Stromal cell of bone marrow (primary cell): ENCODE data around the gene GTSE1.

Experiments used
- DNase-seq: peaks from one replicate; pipeline ENCODE4 v3.0.0-alpha.2; 2012; ENCODE audit warnings: low read depth

The GTSE1 gene

DNA sequence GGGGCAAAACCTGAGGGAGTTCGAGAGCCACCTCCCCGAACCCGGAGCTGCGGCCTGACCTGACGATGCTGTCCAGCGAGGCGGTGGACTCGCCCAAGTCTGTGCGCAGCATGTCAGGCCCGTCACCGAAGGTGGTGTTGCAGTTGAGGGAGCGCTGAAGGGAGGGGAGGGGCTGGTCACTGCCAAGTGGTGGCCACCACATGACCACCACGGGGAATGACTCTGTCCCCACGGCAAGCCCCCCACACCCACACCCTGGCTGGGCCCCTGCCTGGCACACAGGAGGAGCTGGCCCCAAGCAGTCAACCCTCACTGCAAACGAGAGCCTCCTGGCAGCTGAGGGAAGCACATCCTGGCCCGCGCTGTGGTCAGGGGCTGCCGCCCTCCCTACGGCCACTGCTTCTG lies 69.7 kb downstream of the GTSE1 start:
- no peak for DNase-seq

DNA sequence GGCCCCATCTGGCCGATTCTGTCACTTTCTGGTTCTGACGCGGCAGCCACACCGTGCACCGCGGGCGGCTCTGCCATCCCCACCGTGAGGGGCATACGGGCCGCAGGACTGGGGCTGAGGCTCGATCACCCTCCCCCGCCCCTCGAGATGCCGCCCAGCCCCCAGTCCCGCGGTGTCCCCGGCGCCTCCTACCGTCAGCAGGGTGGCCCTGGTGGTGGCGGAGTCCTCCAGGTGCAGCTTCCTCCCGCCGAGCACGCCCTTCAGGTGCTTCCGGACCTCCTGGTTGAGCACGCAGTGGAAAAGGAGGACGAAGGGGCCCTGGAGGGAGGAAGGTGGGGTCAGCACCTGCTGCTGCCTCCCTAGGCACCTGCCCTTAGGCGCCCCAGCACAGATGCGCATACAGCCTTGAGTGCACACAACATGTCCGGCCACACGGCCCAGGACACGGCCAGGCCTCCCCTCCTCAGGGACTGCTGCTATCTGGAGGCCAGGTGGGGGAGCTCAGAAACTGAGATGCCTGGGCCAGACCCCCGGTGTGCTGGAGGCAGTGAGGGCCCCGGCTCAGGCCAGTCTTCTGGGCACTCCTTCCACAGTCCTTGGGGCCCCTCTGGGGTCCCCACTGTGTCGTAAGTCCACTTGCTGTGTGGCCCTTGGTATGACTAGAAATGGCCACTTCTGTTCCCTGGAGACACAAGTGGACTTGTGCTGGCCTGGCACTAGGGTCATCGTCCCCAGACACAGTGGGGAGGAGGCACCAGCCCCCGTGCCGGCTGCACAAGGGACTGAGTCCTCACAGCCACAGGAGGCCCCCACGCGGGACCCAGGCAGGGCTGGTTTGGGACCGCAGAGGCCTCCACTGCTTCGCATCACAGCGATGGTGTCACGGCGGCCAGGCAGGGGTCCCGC lies 70.4 kb downstream of the GTSE1 start:
- DNase-seq, result no peak

DNA sequence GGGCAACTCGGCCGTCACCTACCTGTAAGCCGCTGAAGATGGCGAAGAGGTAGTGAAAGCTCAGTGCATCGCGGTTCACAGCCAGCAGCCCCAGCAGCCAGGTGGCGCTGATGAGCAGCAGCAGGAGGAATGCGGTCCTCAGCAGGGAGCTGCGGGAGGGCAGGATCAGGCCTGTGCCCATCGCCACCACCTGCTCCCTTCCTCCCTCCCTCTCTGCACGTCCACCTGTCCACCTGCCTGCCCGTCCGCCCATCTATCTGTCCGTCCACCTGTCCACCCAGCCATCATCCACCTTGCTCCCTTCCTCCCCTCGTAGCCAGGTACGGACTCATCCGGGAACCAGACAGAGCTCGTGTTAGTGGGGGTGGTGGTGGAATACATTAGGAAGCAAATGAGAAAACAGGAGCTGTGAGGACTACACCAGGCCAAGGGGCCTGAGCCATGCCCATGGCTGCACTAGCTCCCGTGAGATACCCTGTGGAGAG lies 71.1 kb downstream of the GTSE1 start:
- peak; percentile 19 for DNase-seq

DNA sequence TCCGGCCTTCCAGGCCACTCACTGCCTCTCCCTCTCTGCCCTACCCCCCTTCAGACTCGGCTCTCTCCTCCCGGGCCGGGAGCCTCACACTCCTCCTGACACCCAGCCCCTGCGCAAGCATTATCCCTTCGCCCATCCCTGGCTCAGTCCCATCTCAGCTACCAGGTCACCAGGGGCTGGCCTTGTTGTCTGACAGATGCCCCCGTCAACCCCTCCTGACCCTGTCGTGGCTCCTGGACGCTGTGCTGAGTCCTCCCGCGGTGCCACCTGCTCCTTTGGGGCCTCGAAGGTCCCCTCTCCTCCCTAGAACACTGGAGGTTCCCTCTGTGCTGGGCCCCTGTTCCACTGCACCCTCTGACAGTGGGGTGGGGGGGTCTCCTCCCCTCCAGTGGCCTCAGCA lies 71.8 kb downstream of the GTSE1 start:
- DNase-seq, result no peak

DNA sequence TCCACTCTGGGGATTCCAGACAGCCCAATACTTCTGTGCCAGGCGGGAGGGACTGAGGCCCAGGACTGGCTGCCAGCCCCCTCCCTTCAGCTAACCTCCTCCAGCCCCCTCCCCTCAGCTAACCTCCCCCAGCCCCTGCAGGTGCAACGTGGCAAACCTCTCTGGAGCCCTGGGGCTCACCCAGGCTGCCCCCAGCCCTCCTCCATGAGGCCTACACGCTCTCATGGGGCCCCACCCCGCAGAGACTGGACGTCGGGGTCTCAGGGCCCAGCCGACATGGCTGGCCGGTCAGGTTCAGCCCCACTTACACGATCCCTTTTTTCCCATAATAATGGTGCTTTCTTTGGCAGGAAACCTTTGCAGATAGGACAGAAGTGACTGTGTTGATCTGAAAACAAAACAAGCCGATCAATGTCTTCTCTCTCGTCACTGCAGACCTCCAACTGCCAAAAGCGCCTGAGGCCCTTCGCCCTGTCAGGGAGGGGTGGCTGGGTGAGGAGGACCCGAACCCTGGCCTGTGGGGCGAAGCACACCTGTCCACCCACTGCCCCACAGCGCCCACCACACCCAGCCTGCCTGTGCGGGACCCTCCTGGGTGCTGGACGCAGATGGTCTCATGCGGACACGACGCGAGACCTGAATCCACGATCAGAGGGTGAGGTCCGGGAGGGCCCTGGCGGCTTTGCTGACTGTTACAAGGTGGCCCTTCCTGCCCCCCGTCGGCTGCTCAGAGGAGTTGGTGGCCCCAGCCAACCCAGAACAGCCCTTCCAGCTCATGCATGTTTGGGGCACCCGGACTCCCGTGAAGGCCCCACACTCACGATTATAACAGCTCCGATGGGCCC lies 72.4 kb downstream of the GTSE1 start:
- no peak for DNase-seq

DNA sequence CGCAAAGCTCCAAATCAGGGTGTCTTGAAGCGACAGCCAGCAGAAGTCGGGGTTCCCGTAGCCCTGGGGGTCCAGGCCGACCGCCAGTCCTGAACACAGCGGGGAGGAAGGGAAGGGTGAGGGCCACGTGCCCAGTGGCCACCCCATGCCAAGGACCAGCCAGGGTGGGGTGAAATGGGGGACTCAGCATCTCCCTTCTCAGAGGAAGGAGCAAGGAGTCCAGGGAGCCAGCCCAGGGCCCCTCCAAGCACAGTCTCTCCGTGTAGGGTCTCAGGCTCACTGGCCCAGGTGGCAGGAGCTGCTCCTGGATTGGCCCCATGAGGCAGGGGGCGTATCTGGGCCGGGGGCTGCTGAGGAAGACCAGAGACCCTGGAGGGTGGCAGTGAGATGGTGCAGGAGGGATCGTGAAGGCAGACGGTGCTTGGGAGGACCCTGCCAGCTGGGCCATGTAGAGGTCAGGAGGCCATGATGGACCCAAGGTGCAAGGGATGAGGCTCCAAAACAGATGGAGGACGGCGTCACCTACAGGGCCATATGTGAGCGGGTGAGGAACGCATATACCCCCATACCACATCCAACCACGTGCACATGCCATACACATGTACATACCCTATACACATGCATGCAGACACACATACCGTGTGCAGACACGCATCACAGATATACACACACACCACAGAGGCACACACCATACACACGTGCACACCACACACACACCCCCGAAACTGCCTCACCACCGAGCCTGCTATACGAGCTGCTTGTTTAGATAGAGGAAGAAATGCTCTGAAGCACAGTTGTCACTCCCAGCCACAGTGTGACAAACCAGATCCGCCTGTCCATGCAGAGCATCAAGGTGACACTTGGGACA lies 73.3 kb downstream of the GTSE1 start:
- DNase-seq, result no peak

DNA sequence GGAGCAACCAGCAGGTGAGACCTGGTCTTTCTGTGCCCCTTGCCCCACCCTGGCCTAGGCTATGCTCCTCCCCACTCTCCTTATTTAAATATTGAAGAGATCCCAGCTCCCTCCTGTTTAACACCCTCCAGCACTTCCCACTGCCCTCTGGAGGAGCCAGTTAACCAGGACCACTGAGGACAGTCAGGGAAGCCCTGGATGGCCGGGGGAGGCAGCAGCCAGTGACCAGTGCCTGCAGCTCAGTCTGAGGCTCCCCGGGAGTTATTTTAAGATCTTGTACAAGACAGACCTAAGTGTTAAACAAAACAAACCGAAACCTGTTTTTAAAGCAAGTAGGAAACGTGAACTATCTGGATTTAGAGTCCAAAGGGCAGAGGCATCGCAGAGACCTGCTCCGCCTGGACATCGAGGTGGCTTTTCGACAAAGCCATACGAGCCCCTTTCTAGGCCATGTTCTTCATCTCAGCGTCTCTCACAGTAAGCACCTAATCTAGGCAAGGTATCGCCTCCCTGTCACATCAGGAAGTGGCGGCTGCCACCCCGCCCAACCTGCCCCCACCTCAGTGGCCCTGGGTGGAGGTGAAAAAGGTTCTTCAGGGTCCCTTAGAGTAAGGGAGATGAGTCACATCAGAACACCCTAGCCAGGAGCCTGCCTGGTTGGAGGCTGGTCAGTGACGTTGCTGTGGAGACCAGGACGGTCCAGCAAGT lies 74.1 kb downstream of the GTSE1 start:
- no peak for DNase-seq

DNA sequence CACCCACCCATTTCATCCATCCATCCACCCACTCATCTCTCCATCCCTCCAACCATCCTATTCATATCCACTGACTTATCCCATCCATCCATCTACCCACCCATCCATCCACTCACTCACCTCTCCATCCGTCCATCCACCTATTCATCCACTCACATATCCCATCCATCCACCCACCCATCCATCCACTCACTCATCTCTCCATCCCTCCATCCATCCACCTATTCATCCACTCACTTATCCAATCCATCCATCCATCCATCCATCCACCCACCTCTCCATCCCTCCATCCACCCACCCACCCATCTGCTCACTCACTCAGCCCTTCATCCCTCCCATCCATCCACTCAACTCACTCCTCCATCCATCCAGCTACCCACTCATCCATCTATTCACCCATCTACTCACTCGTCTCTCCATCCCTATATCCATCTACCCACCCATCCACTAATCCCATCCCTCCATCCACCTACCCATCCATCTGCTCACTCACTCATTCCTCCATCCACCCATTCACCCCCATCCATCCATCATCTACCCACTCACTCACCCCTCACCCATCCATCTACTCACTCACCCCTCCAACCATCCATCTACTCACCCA lies 75.1 kb downstream of the GTSE1 start:
- DNase-seq, result no peak

DNA sequence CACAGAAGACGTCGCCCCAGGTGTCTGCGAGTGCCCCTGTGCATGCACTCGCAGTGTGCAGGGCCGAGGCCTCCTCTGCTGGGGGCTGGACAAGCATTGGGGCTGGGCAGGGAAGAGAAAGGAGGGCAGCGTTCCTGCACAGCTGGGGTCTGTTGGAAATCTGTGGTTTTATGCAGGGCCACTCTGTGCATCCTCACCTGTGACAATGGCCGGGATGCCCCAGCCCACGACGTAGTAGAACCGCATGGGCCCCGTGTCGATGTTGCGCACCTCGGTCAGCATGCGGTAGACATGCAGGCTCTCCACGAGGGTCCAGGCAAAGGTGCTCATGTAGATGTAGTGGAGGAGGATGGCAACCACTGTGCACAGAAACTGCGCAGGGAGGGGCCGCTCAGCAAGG lies 76.0 kb downstream of the GTSE1 start:
- DNase-seq, result no peak

DNA sequence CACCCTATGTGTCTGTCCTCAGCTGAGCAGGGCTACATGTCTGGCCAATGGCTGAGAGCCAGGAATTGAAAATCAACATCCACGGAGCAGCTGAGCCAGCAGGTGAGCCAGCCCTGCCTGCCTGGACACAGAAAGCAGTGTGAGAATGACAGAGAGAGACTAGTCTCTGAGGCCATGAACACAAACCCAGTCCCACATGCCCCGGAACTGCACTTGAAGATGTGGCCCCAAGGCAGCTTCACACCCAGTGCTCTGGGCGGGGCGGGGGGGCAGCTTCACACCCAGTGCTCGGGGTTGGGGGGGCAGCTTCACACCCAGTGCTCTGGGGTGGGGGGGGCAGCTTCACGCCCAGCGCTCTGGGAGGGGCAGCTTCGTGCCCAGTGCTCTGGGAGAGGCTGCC lies 76.5 kb downstream of the GTSE1 start:
- no peak for DNase-seq

DNA sequence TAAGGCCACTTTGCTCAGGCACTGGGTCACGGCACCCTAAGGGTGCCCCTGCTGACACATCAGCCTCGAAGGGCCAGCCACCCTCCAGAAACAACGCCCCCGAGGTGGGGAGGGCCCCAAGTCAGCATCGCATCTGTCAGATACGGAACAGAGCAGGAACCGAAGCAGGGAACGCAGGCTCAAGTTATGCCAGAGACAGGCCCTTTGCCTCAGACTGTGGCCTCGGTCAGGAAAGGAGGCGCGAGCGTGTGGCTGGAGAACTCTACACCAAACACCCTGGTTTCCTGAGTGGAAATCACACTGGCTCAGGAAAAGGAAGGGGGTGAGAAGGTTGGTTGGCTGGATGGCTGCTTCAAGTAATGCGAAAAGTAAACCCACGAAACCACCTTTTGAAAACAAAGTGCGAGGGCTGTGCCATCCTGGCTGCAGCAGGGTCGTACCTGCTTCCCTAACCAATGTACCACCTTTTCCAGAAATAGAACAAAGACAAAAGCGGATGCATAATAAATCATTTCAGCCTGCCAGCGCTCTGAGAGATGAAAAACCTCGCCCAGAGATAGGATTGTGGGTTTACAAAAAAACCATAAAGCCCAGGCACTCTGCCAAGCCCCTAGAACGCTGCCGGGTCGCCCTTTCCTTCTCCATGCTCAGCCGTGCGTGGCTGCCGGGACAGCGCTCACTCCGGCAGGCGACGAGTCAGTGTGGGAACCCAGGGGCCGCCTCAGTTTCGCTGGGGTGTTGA lies 77.4 kb downstream of the GTSE1 start:
- DNase-seq, result no peak

DNA sequence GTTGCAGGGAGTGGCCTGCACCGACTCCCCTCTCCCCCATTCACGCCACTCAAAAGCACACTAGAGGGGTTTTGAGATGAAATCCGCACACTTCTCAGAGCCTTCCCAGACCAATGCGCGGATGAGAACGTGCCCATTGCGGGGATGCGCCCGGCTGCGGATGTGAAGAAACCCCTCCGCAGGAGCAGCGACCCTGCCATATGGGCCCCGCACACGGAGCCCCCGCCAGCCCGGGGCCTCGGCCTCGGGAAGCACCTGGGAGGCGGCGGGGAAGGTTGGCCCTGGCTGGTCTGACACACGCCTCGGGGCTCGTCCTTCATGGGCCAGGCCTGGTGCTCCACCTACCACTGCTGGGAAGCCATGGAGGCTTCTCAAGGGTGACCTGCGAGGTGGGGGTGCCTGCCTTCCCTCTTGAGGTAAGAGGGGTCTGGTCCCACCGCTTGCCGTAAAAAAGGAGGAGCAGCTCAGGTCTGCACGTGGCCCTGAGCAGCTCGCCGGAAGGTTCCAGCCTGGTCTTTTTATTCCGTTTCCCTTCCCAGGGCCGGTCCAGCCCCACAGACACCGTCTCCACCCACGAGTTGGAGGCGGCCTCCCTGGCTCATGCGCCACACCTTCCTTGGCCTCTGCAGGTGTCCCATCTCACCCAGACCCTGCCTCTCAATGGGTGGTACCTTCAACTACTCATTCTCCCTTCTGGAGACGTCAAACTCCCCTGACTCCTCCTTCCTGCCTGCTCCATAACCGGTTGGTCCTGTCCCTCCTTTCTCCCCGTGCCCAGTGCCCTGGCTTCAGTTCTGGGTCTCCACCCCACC lies 78.2 kb downstream of the GTSE1 start:
- DNase-seq, result no peak

DNA sequence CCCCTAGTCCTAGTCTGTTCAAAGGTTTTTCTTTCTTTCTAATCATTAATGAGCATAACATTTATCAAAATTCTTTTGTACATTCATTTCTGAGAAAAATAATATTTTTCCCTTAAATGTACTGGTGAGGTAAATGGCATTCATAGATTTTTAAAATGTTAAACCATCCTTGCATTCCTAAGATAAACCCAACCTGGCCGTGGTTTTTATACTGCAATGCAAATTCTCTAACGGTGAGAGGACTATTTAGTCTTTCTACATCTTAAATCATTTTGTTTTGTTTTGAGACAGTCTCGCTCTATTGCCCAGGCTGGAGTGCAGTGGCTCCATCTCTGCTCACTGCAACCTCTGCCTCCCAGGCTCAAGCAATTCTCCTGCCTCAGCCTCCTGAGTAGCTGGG lies 79.4 kb downstream of the GTSE1 start:
- DNase-seq, result no peak

DNA sequence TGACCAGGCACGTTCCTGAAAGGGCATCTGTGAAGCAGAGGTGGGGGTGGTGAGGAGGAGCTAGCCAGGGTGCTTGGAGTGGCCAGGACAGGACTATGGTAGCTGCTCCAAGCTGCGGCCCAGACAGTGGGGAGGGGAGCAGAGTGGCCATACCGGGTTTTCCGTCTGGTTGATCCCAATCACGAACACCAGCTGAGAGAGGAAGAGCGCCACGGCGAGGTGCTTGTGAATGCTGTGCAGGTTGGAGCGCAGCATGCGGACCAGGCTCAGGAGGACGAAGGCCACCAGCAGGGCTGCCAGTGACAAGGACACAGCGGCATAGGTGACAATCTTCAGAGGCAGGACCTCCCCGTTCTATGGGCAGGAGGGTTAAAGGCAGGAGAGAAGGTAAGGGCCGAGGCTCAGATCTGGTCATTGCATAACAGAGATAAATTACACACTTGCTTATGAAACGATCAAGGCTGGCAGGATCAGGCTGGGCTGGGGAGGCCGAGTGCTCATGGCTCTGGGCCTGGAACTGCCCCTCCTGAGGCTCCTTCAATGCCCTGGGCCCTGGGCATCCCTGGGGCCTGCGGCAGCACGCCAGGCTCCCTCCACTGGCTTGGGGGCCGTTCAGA lies 80.3 kb downstream of the GTSE1 start:
- no peak for DNase-seq

DNA sequence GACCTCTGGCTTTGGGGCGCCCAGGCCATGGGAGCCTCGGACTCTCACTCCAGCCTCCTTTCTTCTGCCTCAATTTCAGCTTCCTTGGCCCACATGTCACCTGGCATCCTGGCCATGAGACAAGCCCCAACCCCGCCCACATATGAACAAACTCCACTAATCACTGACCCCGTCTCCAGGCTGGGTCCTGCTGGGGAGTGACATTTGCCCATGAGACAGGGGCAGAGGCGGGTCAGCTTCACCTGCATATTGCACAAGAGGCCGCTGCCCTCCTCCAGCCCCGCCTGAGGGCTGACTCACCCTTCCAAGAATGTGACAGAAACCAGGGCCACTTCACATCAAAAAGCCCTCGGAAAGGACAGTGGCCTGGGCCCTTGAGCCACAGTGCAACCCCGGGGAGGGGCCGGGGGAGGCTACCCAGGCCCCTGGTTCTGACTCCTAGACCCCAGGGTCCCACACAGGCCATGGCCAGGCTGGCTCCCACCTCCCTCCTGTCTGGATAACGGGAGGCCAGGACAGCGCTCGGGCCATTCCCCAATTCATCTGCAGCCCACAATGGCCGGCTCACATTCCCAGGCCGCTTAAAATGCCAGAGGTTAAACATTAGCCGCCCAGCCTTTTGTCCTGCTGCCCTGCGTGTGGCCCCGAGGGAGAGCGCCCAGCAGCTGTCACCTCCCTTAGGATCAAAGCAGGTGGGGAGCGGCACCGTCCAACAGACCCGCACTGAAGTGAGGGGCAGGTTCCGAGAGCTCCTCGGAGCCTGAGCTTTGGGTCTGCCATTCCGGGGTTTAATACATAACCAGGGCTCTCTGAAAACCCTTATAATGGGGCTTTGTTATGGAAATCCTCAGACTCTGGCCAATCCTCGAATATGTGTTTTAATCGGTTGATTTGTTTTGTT lies 81.1 kb downstream of the GTSE1 start:
- no peak for DNase-seq

DNA sequence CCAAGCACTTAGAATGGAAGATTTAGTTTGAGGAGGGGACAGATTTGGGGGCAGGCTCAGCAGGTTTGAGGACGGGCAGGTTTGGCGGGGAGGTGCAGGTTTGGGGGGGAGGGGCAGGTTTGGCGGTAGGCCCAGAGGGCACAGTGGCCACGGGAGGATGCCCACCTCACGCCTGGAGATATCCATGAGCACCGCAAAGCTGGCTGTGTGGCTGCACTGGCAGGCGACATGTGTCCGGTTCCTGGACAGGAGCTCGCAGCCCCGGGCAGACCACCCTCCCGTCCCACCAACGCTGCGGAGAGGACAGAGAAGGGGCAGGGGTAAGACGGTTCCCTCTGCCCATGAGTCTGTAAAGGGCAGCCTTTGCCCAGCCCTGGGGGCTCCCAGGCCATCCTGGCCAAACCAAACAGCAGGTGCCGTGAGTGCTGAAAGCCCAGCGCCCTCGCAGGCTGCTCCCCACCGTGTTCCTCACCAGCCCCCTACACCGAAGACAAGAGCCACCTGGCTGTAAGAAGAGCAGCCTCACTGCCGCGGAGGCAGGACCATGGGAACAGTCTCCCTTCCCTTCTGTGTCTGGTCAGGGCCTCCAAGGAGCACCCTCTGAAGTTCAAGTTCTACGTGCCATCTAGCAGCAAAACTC lies 81.9 kb downstream of the GTSE1 start:
- no peak for DNase-seq
